ENCODE measurements around the gene RORC.

The RORC gene

GRCh38 chr1:151807131-151807530 is 24.5 kb downstream of the RORC start:
- Mint-ChIP-seq H3K27me3 (no peaks in the 10 kb centered on the region), H3K27ac (no peak overlapping the region), H3K4me1 (no peaks in the 10 kb centered on the region), H3K9me3 (no peaks in the 10 kb centered on the region), H3K4me3 (no peak overlapping the region)
- ATAC-seq (no peak), DNase-seq (no peak)

GRCh38 chr1:151806170-151806569 is 25.4 kb downstream of the RORC start:
- DNase-seq (no peak), ATAC-seq (no peak)
- H3K27ac Mint-ChIP-seq: no peak overlapping the region
- no peaks in the 10 kb centered on the region for H3K4me1 Mint-ChIP-seq
- H3K4me3 Mint-ChIP-seq: no peak overlapping the region
- no peaks in the 10 kb centered on the region for H3K9me3 Mint-ChIP-seq
- no peaks in the 10 kb centered on the region for H3K27me3 Mint-ChIP-seq

- H3K4me3 Mint-ChIP-seq: no peak within 1 kb of the TSS
- H3K27me3 Mint-ChIP-seq: no peaks in the 10 kb centered on the region
- H3K27ac Mint-ChIP-seq: peak within 1 kb of the TSS in 1 of 2 donors; percentile 41
- H3K4me1 Mint-ChIP-seq: peaks cover 6% of the 10 kb centered on the region
- DNase-seq: no peak
- no peaks in the 10 kb centered on the region for H3K9me3 Mint-ChIP-seq
- no peak for ATAC-seq
Observed at GRCh38 chr1:151805066-151805820, 26.4 kb downstream of the RORC start, which contains the start of gene LINGO4. Gene LINGO4, minus strand, starts transcription at chr1:151805419. Its CDS starts 2,715 bp downstream, at chr1:151802704.

GRCh38 chr1:151803915-151804314 is 27.7 kb downstream of the RORC start:
- Mint-ChIP-seq H3K4me3 (no peak overlapping the region), H3K27me3 (peaks cover 7% of the 10 kb centered on the region), H3K27ac (peak overlapping the region in 1 of 2 donors; percentile 86), H3K9me3 (no peaks in the 10 kb centered on the region), H3K4me1 (peaks cover 11% of the 10 kb centered on the region)
- DNase-seq (no peak), ATAC-seq (no peak)

GRCh38 chr1:151803164-151803563 is 28.4 kb downstream of the RORC start:
- no peak for ATAC-seq
- H3K4me1 Mint-ChIP-seq: peaks cover 11% of the 10 kb centered on the region
- peaks cover 7% of the 10 kb centered on the region for H3K27me3 Mint-ChIP-seq
- no peaks in the 10 kb centered on the region for H3K9me3 Mint-ChIP-seq
- H3K27ac Mint-ChIP-seq: peak overlapping the region in 1 of 2 donors; percentile 86
- no peak for DNase-seq
- no peak overlapping the region for H3K4me3 Mint-ChIP-seq

- H3K27me3 Mint-ChIP-seq: peaks cover 7% of the 10 kb centered on the region
- DNase-seq (no peak), ATAC-seq (no peak)
- no peak overlapping the region for H3K27ac Mint-ChIP-seq
- no peaks in the 10 kb centered on the region for H3K9me3 Mint-ChIP-seq
- H3K4me1 Mint-ChIP-seq: peaks cover 11% of the 10 kb centered on the region
- H3K4me3 Mint-ChIP-seq: no peak overlapping the region
Observed at GRCh38 chr1:151802372-151802771, 29.2 kb downstream of the RORC start.

- Mint-ChIP-seq H3K4me3 (no peak overlapping the region), H3K4me1 (peaks cover 11% of the 10 kb centered on the region), H3K9me3 (no peaks in the 10 kb centered on the region), H3K27ac (no peak overlapping the region), H3K27me3 (peaks cover 7% of the 10 kb centered on the region)
- DNase-seq (no peak), ATAC-seq (no peak)
Observed at GRCh38 chr1:151801846-151802245, 29.8 kb downstream of the RORC start.

GRCh38 chr1:151801310-151801820 is 30.2 kb downstream of the RORC start:
- no peaks in the 10 kb centered on the region for H3K9me3 Mint-ChIP-seq

GRCh38 chr1:151800830-151801229 is 30.8 kb downstream of the RORC start:
- no peak overlapping the region for H3K4me3 Mint-ChIP-seq
- no peaks in the 10 kb centered on the region for H3K9me3 Mint-ChIP-seq
- peaks cover 7% of the 10 kb centered on the region for H3K27me3 Mint-ChIP-seq
- no peak for DNase-seq
- ATAC-seq: no peak
- H3K4me1 Mint-ChIP-seq: peaks cover 11% of the 10 kb centered on the region
- no peak overlapping the region for H3K27ac Mint-ChIP-seq

More at GRCh38 chr1:151801310-151801820, 30.2 kb downstream of the RORC start:
- DNase-seq: no peak
- Mint-ChIP-seq H3K4me3 (no peak overlapping the region), H3K27ac (peak overlapping the region in 1 of 2 donors; percentile 62), H3K27me3 (peaks cover 7% of the 10 kb centered on the region), H3K4me1 (peaks cover 11% of the 10 kb centered on the region)
- no peak for ATAC-seq

- peaks cover 11% of the 10 kb centered on the region for H3K4me1 Mint-ChIP-seq
- peaks cover 7% of the 10 kb centered on the region for H3K27me3 Mint-ChIP-seq
- peak overlapping the region in 1 of 2 donors; percentile 8 for H3K27ac Mint-ChIP-seq
- ATAC-seq: no peak
- no peaks in the 10 kb centered on the region for H3K9me3 Mint-ChIP-seq
- H3K4me3 Mint-ChIP-seq: no peak overlapping the region
- no peak for DNase-seq
Observed at GRCh38 chr1:151799179-151800022, 32.2 kb downstream of the RORC start.

GRCh38 chr1:151798571-151798970 is 33.0 kb downstream of the RORC start:
- Mint-ChIP-seq H3K9me3 (no peaks in the 10 kb centered on the region), H3K27me3 (peaks cover 7% of the 10 kb centered on the region), H3K4me3 (no peak overlapping the region), H3K4me1 (peaks cover 11% of the 10 kb centered on the region), H3K27ac (no peak overlapping the region)
- DNase-seq (no peak), ATAC-seq (no peak)

- no peaks in the 10 kb centered on the region for H3K9me3 Mint-ChIP-seq
- H3K4me3 Mint-ChIP-seq: peak overlapping the region; percentile 91 to 99
- peak overlapping the region; percentile 77 to 96 for H3K27ac Mint-ChIP-seq
- ATAC-seq (peak; percentile 4), DNase-seq (peak in 1 of 2 donors; percentile 17)
- H3K4me1 Mint-ChIP-seq: peaks cover 10% of the 10 kb centered on the region
- H3K27me3 Mint-ChIP-seq: no peaks in the 10 kb centered on the region
Observed at GRCh38 chr1:151790940-151791651, 40.5 kb downstream of the RORC start.

GRCh38 chr1:151790071-151790939 is 41.3 kb downstream of the RORC start, which contains the start of gene TDRKH:
Gene TDRKH, minus strand, starts transcription at chr1:151790500. Its CDS starts 7,478 bp downstream, at chr1:151783022.
- Mint-ChIP-seq H3K27me3 (no peaks in the 10 kb centered on the region), H3K27ac (peak within 1 kb of the TSS; percentile 77 to 96), H3K9me3 (no peaks in the 10 kb centered on the region), H3K4me3 (peak within 1 kb of the TSS; percentile 91 to 99), H3K4me1 (peaks cover 10% of the 10 kb centered on the region)
- peak; percentile 98 for ATAC-seq
- peak; percentile 98 to 99 for DNase-seq

- Mint-ChIP-seq H3K9me3 (no peaks in the 10 kb centered on the region), H3K4me1 (peaks cover 10% of the 10 kb centered on the region), H3K27me3 (no peaks in the 10 kb centered on the region), H3K4me3 (no peak overlapping the region), H3K27ac (no peak overlapping the region)
- no peak for DNase-seq
- no peak for ATAC-seq
Observed at GRCh38 chr1:151787689-151788088, 43.9 kb downstream of the RORC start.

All from stimulated activated naive CD8-positive, alpha-beta T cell treated with anti-CD3 and anti-CD28 coated beads, Interleukin-15, amount 100 ng/mL, for 72 hours (primary cell).